AG04450 (cell line): ENCODE measurements around the gene ITGA11. TPM values are rescaled to one million over a fixed set of nuclear protein-coding genes. Genes with fewer than 3 reads are reported as not detected.

Experiments
- CTCF ChIA-PET: fragments of 300-600, 350-600 bp; formaldehyde crosslinking; extraction: SDS; loops from one replicate; lab custom pipeline; 2022; ENCODE audit warnings: antibody characterized with exemption, inconsistent platforms; lab: Charles Lee
- POLR2A ChIA-PET: fragments of 350-600 bp; formaldehyde crosslinking; extraction: SDS; loops from one replicate; lab custom pipeline; 2021; ENCODE audit warnings: antibody characterized with exemption, inconsistent platforms; lab: Yijun Ruan, JAX
- DNase-seq: peaks from one replicate; pipeline ENCODE4 v3.0.0-alpha.2; 2011; ENCODE audit warnings: low read depth, low spot score
- H3K27ac ChIP-seq: one replicate; pipeline ENCODE4 v1.5.1; 2012; ENCODE audit warnings: low read depth, low read length, control low read depth
- H3K27me3 ChIP-seq: one replicate; pipeline ENCODE4 v1.6.0; 2012; ENCODE audit warnings: low read length; ENCODE audit not compliant: control insufficient read depth, insufficient read depth
- H3K4me3 ChIP-seq: 2 replicates; pipeline ENCODE4 v1.5.1; 2011; ENCODE audit warnings: mild to moderate bottlenecking, low read depth, low read length, control low read depth
- H3K9me3 ChIP-seq: 2 replicates; pipeline ENCODE4 v1.5.1; 2012; ENCODE audit warnings: low read length; ENCODE audit not compliant: control insufficient read depth, insufficient read depth
- polyA plus RNA-seq: library from polyadenylated mRNA; depleted of rRNA; stranded (reverse); fragments of >200 nt; gene quantifications from 2 replicates; pipeline ENCODE4 v1.2.3, GENCODE V29; 2011
- TF ChIP-seq, protein P1 (sequence below): IDR thresholded peaks from 2 replicates; pipeline ENCODE4 v1.5.1; 2011; ENCODE audit warnings: low read depth, low read length, control low read depth, inconsistent platforms

Gene ITGA11
- polyA plus RNA-seq, 1 experiment, result 24.0 TPM

DNA sequence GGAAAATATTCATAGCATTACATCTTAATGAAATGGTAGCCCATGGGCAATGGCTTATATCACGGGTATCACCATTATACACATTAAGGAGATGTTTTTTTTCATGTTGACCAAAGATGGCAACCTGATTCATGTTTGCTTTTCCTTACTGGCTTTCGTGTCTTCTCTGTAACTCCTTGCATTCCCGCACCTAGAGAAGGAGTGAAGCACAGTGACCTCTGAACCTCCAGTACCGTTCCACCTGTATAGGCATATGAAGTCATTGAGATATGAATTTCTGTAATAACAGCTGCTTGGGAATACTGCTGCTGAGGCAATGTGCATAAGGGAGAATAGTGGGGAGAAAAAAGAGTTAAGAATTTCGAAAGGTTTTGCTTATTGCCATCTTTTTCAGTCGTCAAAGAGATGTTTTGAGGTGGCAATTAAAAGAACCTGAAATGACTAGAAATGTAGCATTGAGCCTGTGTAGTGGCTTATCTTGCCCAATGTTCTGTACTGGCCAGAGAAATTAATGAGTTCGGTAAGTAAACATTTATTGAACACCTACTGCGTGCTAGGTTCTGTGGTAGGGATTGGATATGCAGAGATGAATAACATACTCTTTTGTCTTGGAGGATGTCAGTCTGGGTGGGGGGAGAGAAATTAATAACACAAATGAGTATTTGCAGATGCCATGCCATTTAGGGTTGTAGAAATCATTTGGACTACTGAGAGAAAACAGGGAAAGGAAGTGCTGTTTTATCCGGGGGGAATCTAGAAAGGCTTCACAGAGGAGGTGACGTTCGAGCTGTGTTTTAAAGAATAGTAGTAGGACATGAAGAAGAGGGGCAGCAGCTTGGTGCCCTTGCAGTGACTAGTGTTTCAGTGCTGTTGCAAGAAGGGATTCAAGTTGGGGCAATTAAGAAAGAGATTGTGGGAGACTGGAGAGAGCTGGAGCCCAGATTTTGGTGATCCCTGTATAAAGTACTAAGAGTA is 151.9 kb downstream of the ITGA11 start:
- ChIA-PET POLR2A (no interaction called here), CTCF (interaction anchor here (0.6 to 4.7 kb wide), 4 partner anchors 26 to 270 kb away, joined by 3 to 35 read pairs (median 6); no protein-coding TSS in a partner anchor)
- TF ChIP-seq, protein P1, sequence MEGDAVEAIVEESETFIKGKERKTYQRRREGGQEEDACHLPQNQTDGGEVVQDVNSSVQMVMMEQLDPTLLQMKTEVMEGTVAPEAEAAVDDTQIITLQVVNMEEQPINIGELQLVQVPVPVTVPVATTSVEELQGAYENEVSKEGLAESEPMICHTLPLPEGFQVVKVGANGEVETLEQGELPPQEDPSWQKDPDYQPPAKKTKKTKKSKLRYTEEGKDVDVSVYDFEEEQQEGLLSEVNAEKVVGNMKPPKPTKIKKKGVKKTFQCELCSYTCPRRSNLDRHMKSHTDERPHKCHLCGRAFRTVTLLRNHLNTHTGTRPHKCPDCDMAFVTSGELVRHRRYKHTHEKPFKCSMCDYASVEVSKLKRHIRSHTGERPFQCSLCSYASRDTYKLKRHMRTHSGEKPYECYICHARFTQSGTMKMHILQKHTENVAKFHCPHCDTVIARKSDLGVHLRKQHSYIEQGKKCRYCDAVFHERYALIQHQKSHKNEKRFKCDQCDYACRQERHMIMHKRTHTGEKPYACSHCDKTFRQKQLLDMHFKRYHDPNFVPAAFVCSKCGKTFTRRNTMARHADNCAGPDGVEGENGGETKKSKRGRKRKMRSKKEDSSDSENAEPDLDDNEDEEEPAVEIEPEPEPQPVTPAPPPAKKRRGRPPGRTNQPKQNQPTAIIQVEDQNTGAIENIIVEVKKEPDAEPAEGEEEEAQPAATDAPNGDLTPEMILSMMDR, result no peak
- H3K27me3 ChIP-seq, result no peaks in the 10 kb centered on the region
- H3K4me3 ChIP-seq, result peak overlapping the region; percentile 96
- H3K27ac ChIP-seq, result no peak overlapping the region
- DNase-seq, result no peak
- no peaks in the 10 kb centered on the region for H3K9me3 ChIP-seq

DNA sequence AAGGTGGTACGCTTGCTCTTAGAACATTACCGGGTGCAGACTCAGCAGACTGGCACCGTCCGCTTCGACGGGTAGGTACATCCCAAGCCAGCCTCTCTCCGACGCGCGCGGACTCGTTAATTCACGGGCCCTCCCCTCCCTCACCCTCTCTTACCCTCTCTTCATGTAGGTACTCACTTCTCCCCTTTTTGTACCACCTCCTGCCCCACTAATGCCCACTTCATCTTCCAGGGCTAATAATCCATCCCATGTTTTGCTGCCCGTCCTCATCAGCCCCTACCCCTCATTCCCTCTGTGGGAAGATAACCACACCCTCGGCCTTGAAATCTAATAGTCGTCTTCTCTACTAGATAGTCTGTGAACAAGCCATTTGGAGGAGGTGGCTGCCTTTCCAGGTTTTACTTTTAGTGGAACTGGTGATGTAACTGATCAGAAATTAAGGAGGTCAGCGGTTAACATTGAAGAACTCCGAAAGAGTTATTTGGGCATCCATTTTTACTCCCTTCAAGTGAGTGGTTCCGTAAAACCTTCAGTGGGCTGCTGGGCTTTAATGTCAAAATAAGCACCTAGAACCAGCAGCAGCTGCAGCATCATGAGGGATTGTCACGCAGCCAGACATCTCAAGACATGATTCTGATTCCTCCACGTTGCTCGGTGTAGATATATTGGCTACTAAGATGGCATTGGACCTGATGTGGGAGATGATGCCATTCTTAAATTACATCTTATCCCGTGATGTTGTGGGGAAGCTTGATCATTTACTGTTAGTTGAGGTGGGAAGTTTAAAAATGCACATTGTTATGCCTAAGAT is 153.2 kb downstream of the ITGA11 start:
- Histone ChIP-seq H3K27ac (peak overlapping the region; percentile 94), H3K27me3 (no peaks in the 10 kb centered on the region), H3K4me3 (peak overlapping the region; percentile 96), H3K9me3 (no peaks in the 10 kb centered on the region)
- no peak for DNase-seq
- TF ChIP-seq, protein P1, result no peak
- POLR2A ChIA-PET, result interaction anchor here (0.8 to 2.1 kb wide), 5 partner anchors 10 to 74 kb away, joined by 3 to 13 read pairs (median 4); no protein-coding TSS in a partner anchor
- CTCF ChIA-PET, result interaction anchor here (0.6 to 4.7 kb wide), 3 partner anchors 26 to 28 kb away, joined by 3 to 35 read pairs (median 14); no protein-coding TSS in a partner anchor

DNA sequence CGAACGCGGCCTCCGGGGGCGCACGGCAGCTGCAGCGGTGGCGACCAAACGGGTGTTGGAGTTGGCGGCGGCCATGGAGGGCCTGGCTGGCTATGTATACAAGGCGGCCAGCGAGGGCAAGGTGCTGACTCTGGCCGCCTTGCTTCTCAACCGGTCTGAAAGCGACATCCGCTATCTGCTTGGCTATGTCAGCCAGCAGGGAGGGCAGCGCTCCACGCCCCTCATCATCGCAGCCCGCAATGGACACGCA is 153.7 kb downstream of the ITGA11 start:
- H3K27me3 ChIP-seq, result no peaks in the 10 kb centered on the region
- DNase-seq, result no peak
- peak overlapping the region; percentile 94 for H3K27ac ChIP-seq
- TF ChIP-seq, protein P1, result peak; percentile 40
- H3K4me3 ChIP-seq, result peak overlapping the region; percentile 96
- ChIA-PET CTCF (interaction anchor here (1.1 to 2.5 kb wide), 3 partner anchors 25 to 28 kb away, joined by 3 to 14 read pairs (median 3); no protein-coding TSS in a partner anchor), POLR2A (interaction anchor here (0.8 to 2.1 kb wide), 6 partner anchors 11 to 224 kb away, joined by 3 to 13 read pairs (median 4); no protein-coding TSS in a partner anchor)
- H3K9me3 ChIP-seq, result no peaks in the 10 kb centered on the region

DNA sequence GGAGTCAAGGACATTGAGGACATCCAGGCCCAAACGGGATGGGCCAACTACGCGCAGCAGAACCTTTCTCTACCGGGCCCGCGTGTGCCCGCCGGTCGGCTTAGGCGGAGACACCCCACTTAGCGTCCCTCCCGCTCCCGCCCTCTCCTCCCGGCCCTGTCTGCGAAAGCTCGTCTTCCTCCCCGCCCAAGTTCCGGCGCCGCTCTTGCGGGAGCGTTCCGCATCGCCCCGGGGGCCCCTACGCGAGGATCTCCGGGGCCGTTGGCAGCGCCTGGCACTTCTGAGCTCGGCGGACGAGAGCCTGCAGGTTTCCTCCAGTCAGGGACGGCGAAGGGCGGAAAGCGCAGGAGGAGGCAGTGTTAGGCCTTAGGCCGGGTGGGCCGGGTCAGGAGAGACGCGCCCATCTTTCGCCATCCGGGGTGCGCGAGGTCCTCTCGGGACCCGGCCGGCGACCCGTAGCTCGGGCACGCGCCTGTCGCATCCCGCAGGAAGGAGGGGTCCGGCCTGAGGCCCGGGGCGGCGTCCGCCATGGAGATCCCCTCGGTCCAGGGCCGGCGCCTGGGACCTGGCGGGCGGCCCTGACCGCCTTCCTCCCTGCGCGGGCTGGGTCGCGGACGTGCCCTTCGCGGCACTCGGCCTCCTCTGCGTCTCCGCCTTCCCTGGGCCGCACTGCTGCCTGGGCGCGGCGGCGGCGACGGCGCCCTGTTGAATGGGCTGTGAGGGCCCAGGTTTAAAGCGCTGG is 154.2 kb downstream of the ITGA11 start, which contains the start of gene FEM1B:
Gene FEM1B (plus strand): TSS at position 143 of the 742 bp plus-strand sequence. CDS start 673 bp downstream, outside the sequence.
- peak within 1 kb of the TSS; percentile 94 for H3K27ac ChIP-seq
- H3K27me3 ChIP-seq, result no peaks in the 10 kb centered on the region
- TF ChIP-seq, protein P1, result no peak
- DNase-seq, result peak; percentile 80
- ChIA-PET POLR2A (interaction anchor here (0.6 to 2.1 kb wide), 13 partner anchors 11 to 1558 kb away, joined by 3 to 13 read pairs (median 3); no protein-coding TSS in a partner anchor), CTCF (interaction anchor here (1.1 to 2.5 kb wide), 3 partner anchors 24 to 28 kb away, joined by 3 to 14 read pairs (median 3); no protein-coding TSS in a partner anchor)
- peak within 1 kb of the TSS; percentile 96 for H3K4me3 ChIP-seq
- H3K9me3 ChIP-seq, result no peaks in the 10 kb centered on the region
